ENCODE results near the gene KCNA5.

The KCNA5 gene
- 0 to 0.04 (median 0) reads per million in 3 experiments for total RNA-seq

DNA sequence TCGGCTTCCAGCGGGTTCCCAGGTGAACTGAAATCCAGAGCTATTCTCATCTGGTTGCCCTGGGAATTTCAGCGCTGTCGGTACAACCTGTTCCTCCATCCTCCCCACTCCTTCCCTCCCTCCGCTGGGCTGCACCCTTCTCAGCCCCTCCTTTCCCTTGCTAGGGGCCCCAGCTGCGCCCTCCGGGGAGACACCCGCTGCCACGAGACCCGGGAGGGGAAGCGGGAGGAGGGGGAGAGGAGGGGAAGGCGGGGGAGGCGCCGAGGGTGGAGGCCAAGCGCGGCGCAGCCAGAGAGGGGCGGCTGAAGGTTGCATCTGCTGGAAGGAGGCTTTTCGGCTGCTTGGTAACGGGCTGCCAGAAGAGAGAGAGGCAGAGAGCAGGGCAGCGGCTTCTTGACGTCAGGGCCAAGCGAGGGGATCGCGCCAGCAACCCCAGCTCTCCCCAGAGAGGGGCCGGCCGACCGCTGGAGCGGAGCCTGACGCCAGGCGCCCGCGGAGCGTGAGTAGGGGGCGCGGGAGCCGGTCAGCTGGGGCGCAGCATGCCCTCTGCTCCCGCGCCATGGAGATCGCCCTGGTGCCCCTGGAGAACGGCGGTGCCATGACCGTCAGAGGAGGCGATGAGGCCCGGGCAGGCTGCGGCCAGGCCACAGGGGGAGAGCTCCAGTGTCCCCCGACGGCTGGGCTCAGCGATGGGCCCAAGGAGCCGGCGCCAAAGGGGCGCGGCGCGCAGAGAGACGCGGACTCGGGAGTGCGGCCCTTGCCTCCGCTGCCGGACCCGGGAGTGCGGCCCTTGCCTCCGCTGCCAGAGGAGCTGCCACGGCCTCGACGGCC lies at the start of gene KCNA5:
TSS of gene KCNA5 (plus strand) at position 291 of the 831 bp plus-strand sequence. CDS start at position 560, 269 bp downstream.
- no peak for DNase-seq

DNA sequence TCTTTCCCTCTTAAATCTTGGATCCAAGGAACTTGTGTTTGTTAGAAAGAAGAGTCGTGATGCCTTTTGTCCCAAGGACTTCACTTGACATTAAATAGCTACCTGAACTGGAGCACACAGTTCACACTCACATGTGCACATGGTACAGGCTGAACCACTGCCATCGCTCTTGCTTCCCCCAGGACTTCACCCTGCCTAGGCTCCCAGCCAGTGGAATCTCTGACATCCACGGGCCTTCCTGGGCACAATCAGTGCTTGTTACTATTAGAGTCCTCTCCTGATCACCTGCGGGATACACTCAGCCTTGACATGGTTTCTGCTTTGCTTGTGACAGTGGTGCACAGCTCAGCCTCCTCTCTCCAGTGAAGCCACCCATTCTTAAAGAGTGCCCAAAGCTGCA lies 49.1 kb upstream of the KCNA5 start:
- no peak for DNase-seq

DNA sequence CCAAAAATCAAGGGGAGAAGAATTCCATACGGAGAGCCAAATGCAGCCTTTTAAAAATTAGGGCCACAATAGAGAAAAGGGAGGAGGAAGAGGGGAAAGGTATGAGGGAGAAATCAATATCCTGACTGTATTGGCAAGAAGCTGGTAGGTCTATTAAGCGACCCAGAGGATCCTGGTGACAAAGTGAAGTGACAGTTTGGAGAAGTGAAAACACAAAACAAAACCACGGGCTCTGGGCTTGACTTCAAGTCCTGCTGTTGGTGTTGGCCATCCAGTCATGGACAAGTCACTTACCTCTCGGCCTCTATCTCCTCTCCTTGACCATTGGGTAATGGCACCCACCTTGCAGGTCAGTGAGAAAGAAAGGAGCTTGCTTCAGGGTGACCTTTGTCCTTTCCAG lies 47.0 kb upstream of the KCNA5 start:
- DNase-seq: no peak

DNA sequence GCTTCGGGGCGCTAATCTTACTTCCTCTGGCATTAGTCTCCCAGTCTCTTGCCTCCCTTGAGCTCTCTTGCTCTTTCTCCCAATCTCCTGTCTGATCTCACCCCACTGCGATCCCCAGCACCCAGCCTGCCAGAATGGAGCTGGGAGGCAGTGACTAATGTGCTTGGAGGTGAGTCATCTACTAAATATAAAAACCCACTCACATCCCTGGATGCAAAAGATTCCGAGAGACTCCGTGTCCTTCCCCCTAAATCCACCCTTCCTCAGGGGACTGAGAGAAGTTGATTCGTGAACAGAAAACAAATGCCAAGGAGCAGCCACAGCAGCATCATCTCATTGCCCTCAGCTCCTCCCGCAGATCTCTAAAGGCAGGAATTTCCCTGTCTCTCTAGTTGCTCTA lies 45.7 kb upstream of the KCNA5 start:
- DNase-seq: no peak

DNA sequence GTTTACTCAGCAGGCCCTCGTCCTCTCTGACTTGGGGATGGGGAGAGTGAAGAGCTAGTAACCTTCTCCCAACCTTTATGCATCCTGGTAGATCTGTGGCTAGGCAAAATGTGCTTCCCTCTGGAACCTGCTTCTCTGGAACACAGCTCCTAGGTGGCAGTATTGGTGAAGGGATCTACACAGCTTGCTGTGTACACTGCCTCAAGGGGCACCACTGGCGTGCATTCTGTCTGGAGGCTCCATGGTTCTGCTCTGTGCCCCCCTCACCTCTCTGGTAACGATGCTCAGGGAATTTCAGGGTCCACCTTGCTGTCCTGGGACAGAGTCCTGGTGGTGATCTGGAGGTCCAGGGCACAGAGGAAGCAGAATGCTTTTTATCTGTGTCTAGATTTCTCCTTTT lies 43.5 kb upstream of the KCNA5 start:
- DNase-seq: no peak

DNA sequence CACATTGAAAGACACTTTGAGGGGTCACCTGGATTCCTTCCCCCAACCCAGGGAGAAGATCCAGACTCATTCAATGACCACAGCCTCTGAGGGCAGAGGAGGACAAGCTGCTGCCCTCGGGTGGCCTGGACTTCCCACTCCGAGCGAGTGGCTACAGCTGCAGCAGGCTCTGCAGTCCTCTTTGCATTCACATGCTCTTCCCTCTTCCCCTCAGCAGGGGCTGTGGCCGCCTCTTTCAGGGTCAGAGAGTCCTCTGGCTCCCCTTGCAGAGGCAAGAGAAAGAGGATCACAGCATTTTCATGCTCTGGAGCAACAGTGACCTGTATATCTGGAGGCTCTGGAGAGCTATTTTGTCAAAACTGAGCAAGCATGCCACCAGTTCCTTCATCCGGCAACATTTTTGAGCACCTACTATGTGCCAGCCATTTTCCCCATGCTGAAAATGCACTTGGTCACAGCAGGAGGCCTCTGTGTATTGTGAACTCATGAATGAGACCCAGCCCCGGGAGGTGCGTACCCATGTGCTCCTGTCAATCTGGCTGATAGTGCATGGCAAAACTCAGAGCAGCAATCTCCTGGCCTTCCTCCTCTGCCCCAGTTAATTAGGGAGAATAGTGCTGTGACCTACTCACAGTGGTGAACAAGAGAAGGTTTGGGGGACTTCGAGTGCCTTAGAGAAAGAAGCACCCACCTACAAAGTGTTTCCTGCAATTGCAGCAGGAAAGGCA lies 42.9 kb upstream of the KCNA5 start:
- DNase-seq: no peak

DNA sequence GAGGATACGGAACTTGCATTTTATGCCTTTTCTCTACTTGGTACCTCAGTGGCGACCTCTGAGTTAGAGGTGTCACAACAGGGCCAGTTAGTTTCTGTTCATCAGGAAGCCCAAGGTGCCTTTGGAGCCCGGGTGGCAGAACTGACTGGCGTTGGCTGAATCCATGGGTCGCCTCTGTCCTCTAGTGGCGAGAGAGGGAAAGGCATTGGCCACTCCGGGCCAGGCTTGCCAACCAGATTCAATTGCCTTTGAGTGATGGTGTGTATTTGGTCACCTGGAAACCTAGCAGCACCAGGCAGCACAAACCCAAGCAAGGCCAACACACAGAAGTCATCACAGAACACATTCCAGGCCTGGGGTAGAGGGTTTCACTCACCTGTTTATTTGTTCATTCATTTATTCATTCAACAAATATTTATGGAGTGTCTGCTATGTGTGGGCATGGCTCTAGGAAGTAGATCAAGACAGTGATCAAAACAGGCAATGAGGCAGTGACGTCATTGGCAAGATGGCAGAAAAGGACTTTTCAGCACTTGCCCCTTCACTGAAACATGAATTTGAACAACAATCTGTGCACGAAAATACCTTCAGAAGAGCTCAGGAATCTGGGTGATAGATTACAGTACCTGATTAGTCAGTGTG lies 40.5 kb upstream of the KCNA5 start:
- no peak for DNase-seq

GRCh38 chr12:5008661-5009060 lies 35.0 kb upstream of the KCNA5 start:
- no peak for DNase-seq

DNA sequence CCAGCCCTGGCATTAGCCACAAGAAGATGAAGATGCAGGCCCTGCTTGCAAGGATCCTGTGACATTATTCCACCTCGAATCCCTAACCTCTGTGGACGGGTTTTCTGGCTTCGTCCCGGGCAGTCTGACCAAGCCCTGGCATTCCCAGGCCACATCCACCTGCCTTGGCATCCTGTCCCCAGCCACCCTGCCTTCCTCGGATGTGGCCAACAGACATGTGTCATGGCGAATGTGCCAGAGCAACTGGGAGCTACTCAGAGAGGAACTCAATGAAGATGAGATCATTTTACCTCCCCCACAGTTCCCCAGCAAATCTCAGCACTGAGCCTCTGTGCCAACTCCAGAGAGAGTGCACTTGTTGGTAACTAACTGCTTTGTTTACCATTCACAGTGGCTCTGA lies 33.5 kb upstream of the KCNA5 start:
- no peak for DNase-seq

- no peak for DNase-seq
These were observed 31.3 kb upstream of the KCNA5 start for GRCh38 chr12:5012337-5012736.

DNA sequence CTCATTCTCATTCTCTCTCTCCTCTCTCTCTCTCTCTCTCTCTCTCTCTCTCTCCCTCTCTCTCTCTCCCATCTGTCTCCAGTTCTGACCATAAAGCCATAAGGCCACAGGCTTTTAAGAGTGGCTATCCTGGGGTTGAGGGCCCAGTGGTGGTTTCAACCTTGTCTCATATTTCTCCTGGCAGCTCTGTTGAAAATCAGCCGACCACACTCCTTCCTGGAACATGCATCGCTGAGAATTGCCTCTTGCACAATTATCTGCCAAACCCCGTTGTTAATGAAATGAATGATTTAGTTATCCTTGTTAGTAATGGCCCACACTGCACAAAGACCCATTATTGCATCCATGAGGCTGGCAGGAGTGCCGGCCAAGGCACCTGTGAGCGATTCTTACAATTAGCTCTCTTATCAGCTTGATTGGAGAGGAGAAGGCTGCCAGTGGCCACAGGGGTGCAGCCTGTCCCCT lies 30.4 kb upstream of the KCNA5 start:
- DNase-seq: no peak

DNA sequence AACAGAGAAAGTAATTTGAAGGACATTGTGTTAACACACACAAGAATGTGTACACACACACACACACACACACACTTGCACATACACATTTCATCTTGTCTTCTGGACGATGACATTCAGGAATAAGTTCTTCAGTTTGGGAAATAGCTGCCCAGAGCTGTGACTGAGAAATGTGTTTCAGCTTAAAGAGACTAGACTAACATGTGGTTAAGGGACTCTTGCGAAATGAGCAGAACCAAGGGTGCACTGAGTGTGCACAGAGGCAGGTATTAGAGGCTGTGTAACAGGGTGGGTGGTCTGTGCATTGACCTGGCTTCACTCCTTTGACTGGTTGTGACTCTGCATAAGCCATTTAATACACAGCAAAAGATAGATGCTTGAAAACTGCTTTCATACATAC lies 29.4 kb upstream of the KCNA5 start:
- no peak for DNase-seq

- no peak for DNase-seq
These were observed 27.8 kb upstream of the KCNA5 start for GRCh38 chr12:5015711-5016492.

- no peak for DNase-seq
These were observed 27.2 kb upstream of the KCNA5 start for GRCh38 chr12:5016526-5016925.

DNA sequence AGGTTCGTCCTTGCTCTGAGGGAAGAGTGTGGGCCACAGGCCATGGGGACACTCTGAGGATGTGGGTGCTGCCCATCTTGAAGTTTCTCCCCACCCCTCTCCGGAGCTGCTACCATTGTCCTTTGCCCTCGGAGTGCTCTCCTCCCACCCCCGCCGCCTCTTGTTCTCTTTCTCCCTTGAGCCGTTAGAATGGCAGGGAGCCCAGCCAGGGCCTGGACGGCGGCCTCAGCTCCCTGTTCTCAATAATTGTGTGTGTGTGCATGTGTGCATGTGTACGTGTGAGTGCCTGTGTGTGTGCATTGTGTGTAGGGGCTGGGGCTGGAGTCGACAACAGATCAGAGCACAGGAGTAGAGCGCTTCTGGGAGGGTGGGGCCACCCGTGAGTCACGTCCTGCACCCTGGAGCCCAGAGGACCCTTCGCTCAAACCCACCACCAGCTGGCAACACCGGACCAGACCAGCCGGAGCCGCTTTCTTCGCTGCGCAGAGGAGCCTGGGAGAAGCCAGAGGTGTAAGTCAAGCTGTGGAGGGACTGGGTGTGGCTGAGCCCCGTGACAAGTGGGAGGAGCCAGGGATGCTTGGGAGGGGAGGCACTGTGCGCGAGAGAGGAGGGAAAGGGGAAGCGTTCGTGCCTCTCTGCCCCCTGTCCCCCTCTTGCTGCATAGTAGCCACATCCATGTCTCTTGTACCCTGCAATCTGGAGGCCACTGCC lies 25.9 kb upstream of the KCNA5 start:
- DNase-seq: no peak

DNA sequence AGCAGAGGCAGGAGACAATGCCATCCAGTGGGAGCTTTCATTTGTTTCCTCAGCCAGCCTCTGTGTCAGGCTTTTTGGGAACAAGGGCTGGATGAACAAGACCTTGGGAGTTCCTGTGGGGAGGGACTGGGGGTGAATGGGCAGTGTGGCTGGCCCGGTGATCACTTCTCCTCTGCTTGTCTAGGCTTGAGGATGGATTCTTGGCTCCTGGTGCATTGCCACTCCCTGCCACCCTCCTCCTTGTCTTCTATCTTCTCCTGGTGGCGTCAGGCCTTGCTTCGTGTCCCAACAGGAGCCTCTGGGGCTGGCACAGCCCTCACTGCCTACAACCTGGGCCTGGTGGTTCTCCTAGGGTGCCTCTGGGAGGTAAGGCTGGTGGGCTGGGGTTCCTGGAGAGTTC lies 25.0 kb upstream of the KCNA5 start:
- no peak for DNase-seq

DNA sequence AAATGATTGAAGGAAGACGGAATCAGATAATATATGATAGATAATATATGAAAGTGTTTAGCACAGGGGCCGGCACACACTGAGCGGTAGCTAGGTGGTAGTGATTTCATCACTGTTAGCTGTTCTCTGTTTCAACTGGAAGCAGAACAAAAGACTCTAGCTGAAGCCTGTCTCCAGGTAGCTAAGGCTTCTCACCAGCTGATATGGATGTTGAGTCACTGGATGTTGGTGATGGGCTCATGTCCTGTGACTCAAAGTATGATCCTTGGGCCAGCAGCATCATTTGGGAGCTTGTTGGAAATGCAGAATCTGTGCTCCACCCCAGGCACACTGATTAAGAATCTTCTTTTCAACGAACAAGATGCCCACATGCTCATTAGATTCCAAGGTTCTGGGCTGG lies 21.7 kb upstream of the KCNA5 start:
- no peak for DNase-seq

DNA sequence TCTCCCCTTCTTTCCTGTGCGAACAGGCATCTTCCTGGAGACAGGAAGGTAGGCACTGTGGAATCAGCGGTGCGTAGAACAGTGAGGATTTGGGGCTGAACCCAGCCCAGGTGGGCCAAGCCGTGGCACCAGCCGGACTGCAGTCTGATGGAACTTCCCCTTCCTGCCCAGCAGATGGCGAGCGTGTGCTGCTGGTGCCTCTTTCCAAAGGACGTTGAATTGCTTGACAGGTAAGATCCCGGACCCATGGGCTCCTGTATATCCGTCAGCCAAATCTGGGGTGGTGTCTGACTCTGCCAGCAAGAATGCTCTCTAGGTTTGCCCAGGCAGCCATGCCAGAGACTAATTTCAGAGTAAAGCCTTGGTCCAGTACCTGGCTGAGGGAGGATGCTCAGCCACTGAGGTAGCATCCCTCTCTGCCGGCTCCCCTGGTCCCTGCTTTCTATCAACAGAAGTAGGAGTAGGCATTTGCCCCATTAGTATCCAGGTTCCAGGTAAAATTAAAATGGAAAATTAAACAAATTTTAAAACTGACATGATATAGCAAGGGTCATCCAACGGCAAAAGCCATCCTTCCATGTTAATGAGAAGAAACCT lies 21.1 kb upstream of the KCNA5 start:
- DNase-seq: no peak

DNA sequence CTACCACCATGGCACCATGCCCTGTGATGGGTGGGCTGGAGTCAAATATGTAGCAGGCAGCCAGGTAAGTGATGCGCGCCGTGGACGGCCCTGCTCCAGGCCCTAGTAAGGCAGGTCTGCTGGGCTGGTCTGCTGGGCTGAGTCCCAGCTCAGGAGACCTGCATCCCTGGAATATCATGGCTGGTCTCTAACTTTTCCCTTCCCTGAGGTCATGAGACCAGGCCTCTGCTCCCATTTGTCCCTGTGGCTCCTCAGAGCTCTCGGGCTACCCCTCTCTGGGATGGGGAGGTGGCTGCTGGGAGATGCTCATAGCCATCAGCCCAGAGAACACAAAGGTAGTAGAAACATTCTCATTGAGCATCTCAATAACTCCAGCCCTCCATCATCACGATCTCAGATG lies 19.8 kb upstream of the KCNA5 start:
- DNase-seq: no peak

GRCh38 chr12:5026342-5026938 lies 17.2 kb upstream of the KCNA5 start:
- DNase-seq: no peak
